ENCODE measurements around the gene RAD51B.

RAD51B gene

DNA sequence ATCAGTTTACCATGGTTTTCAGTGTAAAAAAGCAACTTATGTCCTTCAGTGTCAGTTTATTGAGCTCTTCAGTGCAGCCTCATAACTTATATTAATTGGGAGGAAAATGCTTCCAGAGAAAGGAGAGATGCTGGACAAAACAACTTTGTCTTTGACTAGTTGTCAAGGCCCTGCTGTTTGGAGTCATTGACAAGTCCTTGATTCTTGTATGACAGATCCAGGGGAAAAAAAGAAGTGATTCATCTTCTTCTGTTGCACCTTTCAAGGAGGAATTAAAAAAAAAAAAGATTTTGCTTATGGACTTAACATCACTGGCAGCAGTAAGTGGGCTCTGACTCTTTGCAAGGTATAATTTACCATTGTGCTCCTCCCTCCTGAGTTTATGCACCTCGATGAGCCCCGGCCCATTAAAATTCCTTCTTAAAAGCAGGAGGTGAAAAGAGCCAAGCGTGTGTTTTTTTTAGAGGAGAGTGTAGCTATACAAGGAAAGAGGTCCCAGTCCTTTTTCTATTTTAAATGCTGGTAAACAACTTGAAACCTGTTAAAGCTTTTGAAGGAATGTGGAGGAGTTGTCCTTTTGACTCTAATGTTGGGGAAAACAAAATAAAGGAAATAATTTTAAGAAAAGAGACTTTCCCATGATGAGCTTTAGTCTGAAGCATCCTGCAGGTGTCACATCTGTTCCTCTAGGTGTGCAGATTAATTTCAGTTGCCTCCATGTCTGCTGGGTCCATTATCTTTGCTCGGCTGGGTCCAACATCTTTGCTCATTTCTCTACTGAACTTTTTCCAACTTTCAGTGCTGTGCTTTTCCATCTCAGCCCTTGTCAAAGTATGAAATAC lies 431.6 kb downstream of the RAD51B start:
- peak; percentile 56 for DNase-seq (ENCODE audit: low read depth)
- TF ChIP-seq CTCF (IDR thresholded peaks at IDR 0.05; ENCODE audit: insufficient read depth, low read depth, low read length, missing control alignments): peak; percentile 13
- no peak overlapping the region for H3K4me3 ChIP-seq (ENCODE audit: low read depth, low read length)

- DNase-seq (ENCODE audit: low read depth): peak; percentile 28
- no peak overlapping the region for H3K4me3 ChIP-seq (ENCODE audit: low read depth, low read length)
- TF ChIP-seq CTCF (IDR thresholded peaks at IDR 0.05; ENCODE audit: insufficient read depth, low read depth, low read length, missing control alignments): no peak
Measured at GRCh38 chr14:68251769-68252100, 432.2 kb downstream of the RAD51B start.

DNA sequence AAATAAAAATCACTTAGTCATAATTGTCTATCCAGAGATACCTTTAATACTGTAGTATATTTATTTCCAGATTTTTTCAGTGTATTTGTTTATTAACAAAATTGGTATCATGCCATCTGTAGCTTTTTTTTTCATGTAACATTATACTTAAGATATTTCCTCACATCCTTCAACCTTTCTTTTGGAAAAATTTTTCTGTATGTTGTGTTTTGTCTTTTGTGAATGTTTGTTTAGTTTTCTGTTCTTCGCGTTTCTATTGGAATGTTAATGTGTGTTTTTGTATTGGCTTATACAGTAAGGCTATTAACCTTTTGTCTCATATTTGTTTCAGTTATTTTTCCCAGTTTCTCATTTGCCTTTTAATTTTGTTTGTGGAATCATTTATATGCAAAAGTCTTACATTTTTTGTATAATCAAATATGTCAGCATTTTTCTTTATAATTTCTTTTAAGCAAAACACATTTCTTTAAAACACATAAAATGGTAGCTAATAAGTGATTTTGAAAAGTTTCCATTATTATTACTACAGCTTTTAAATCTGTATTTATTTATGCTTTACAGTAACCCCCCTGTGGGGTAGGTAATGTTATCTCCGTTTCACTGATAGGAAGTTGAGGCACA lies 433.7 kb downstream of the RAD51B start:
- TF ChIP-seq CTCF (IDR thresholded peaks at IDR 0.05; ENCODE audit: insufficient read depth, low read depth, low read length, missing control alignments): no peak
- DNase-seq (ENCODE audit: low read depth): no peak
- H3K4me3 ChIP-seq (ENCODE audit: low read depth, low read length): no peak overlapping the region

DNA sequence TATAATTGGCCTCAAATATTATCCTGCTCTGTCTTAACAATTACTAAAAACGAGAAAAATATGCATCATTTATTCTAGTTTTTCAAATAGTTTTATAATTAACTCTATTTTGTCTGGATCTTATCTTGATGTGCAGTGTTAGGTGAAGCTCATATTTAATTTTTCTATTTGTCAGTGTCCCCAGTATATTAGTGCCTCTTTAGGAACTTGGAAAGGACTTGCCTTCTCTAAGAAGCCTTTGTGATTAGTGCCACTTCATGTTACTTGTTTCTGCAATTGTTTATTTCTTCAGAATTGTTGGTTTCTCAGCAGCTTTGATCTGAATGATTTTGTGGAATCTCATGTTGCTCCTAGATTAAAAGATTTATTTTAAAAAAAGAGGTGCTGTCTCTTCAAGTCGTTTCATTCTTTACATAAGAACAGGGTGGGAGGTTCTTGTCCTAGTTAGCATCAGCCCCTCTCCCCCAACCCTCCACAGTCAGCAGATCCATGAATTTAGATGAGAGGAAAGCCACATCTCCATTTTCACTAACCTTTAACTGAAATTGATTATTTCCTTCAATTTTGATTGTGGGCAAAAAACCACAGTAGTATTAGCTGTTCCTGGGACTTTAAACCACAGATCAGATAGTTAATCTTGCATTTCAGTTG lies 434.4 kb downstream of the RAD51B start:
- TF ChIP-seq CTCF (IDR thresholded peaks at IDR 0.05; ENCODE audit: insufficient read depth, low read depth, low read length, missing control alignments): no peak
- DNase-seq (ENCODE audit: low read depth): no peak
- H3K4me3 ChIP-seq (ENCODE audit: low read depth, low read length): no peak overlapping the region

DNA sequence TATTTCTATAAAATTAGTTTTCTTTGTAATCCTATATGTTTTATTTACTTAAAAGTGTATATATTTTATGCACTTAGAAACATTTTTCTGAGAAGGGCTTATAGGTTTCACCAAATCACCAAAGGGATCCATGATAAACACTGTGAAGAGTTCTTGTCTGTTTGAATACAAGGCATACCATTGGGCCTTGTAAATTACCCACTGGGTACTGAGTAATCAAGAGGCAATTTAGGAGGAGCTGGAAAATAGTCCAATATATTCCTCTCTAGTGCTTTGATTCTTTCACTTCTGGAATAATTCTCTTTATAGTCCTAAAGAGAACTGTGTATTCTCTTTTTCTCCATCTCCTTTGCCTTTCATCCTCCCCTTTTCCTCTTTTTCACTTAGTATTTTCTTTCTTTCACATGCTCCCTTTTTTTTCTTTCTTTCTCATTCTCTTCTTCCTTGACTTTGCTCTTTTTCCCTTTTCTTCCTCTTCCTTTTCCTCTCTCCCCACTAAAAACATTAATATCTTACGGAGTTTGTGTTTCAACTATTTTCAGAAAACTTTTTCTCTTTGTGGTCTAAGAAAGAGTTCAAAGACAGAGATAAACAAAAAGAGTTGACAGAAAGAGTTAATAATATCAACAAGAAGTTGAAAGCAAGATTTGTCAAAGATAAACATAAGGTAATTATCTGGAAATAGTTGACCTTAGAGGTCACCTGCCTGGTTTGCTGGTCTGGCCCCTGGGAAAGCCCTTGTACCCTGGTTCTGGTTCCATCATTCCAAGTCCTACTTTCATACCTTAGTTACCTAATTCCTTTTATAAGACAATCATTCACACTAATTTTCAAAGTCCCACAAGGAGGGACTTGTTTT lies 435.3 kb downstream of the RAD51B start:
- no peak overlapping the region for H3K4me3 ChIP-seq (ENCODE audit: low read depth, low read length)
- no peak for TF ChIP-seq CTCF (IDR thresholded peaks at IDR 0.05; ENCODE audit: insufficient read depth, low read depth, low read length, missing control alignments)
- DNase-seq (ENCODE audit: low read depth): no peak

- no peak for DNase-seq (ENCODE audit: low read depth)
- no peak overlapping the region for H3K4me3 ChIP-seq (ENCODE audit: low read depth, low read length)
- no peak for TF ChIP-seq CTCF (IDR thresholded peaks at IDR 0.05; ENCODE audit: insufficient read depth, low read depth, low read length, missing control alignments)
Measured at GRCh38 chr14:68255693-68256178, 436.2 kb downstream of the RAD51B start.

Data from GM12865 (cell line).